Measurements from ENCODE around the gene RDX. TPM values are rescaled to one million over a fixed set of nuclear protein-coding genes. Genes with fewer than 3 reads are reported as not detected.

RDX gene
- total and polyA plus RNA-seq, 10 of the 15 experiments (the other 5 are each of a cell fraction or from before 2014, with no cell fraction given) = 24.6 to 62.2 (median 47.8) TPM

DNA sequence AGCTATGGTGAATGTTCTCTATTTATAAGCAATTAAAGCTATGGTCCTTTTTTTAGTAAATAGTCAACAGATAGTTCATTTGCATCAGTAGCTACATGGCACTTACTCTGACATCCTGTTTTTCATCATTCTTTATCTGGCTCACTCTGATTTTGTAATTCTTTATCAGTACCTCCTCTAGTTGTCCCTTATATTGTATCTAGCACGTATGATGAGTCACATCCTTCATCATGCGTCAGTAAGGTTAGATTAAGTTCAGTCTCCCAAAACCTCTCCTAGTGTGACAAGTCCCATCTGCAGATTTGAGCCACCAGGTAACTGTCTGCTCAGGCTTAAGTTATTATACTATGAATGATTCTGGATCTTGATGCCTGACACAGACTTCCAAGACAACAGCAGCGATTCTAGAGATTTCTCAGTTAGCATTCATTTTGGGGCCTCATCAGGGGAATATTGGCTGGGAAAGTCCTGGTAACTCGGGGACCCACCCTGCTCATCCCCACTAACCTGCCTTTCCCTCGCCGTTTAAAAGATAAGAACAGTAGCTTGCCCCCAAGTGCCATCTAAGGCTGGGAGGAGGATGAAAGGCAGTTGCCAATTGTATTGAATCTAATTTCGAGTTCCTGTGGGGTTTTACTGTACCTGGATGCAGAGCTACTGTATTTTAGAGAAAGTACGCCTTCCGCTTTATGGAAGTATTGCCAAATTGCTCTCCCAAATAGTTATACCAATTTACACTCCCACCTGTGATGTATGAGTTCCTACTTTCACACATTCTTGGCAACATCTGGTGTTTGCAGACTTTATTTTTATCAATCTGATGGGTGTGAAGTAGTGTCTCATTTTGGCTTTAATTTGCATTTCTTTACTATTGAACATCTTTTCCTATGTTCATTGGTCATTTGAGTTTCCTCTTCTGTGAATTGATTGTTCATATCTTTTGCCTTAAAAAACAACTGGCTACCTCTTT, 147.4 kb downstream of the RDX start (continued):
- TF ChIP-seq MTA3 (IDR thresholded peaks at IDR 0.05; ENCODE audit: borderline replicate concordance, low read length) = no peak

GRCh38 chr11:110147962-110148709, 148.3 kb downstream of the RDX start:
- Histone ChIP-seq H3K9ac (ENCODE audit: control insufficient read depth, insufficient read depth, low read length) (no peak overlapping the region), H3K79me2 (ENCODE audit: control insufficient read depth, insufficient read depth, low read length) (peaks cover 4% of the 10 kb centered on the region; the same call in 1 of the 2 replicates), H3K4me2 (ENCODE audit: control insufficient read depth, insufficient read depth) (no peak overlapping the region), H3K27me3 (replicated peaks in 1 of 2; ENCODE audit: control insufficient read depth in 2 of 2, insufficient read depth in 2 of 2, low read length in 1 of 2) (no peaks in the 10 kb centered on the region), H3K36me3 (ENCODE audit: control insufficient read depth in 2 of 2, insufficient read depth in 2 of 2, low read length in 1 of 2) (no peaks in the 10 kb centered on the region; a peak in 2 of 4 replicates), H3K9me3 (replicated peaks; ENCODE audit: control insufficient read depth, insufficient read depth, low read length) (no peaks in the 10 kb centered on the region), H3K4me3 (no peak overlapping the region), H3K4me1 (ENCODE audit: control insufficient read depth, insufficient read depth, low read length) (no peaks in the 10 kb centered on the region), H3K27ac (ENCODE audit: control insufficient read depth, insufficient read depth) (no peak overlapping the region), H4K20me1 (ENCODE audit: control insufficient read depth, insufficient read depth) (no peaks in the 10 kb centered on the region), H2AFZ (ENCODE audit: control insufficient read depth, low read depth, low read length) (no peak overlapping the region)
- DNase-seq (ENCODE audit: low read depth, low spot score) (no peak), ATAC-seq (no peak), FAIRE-seq (peak; percentile 54)
- RAD21 ChIA-PET (ENCODE audit: unreplicated experiment) = interaction anchor here (1.3 kb wide), 1 partner anchor 295 kb away, joined by 3 read pairs; no protein-coding TSS in a partner anchor
- POLR2A ChIA-PET = interaction anchor here (1.5 kb wide), 1 partner anchor 21 kb away, joined by 3 read pairs; no protein-coding TSS in a partner anchor
- SMC1A ChIA-PET (ENCODE audit: uncharacterized antibody, unreplicated experiment) = interaction anchor here (1.0 to 2.2 kb wide), 4 partner anchors 8 to 209 kb away, joined by 3 to 6 read pairs (median 4); no protein-coding TSS in a partner anchor
- in situ Hi-C loops (cut with MboI) (no loop called here), intact Hi-C loops (cut with micrococcal nuclease; ENCODE audit: unreplicated experiment) (no loop called here)
- CTCF ChIA-PET = interaction anchor here (1.1 kb wide), 1 partner anchor 220 kb away, joined by 3 read pairs; no protein-coding TSS in a partner anchor
- no TSS peak for BruUV-seq (replicated peaks)
- WGBS (ENCODE audit: insufficient coverage, insufficient replicate concordance, low lambda C conversion rate, missing lambda C conversion rate) = 5% methylated on average over 3 of the region's 3 CpGs
- TF ChIP-seq BCL3 (IDR thresholded peaks at IDR 0.05; ENCODE audit: borderline replicate concordance, insufficient read depth, low read depth, low read length, poor library complexity, severe bottlenecking) (no peak), E4F1 (IDR thresholded peaks at IDR 0.05; ENCODE audit: borderline replicate concordance, partially characterized antibody) (no peak), RCOR1 (conservative IDR thresholded peaks at IDR 0.05; ENCODE audit: low read depth, low read length) (no peak), BRCA1 (IDR thresholded peaks at IDR 0.05; ENCODE audit: low read depth, low read length) (no peak), RELB (IDR thresholded peaks at IDR 0.05; ENCODE audit: low read depth) (no peak), ZBTB11 (CRISPR knock-in tag; IDR thresholded peaks at IDR 0.05) (no peak)
- TF ChIP-seq, protein P1, sequence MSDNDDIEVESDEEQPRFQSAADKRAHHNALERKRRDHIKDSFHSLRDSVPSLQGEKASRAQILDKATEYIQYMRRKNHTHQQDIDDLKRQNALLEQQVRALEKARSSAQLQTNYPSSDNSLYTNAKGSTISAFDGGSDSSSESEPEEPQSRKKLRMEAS (IDR thresholded peaks at IDR 0.05; ENCODE audit: low read depth, low read length) = no peak
